MM.1S (cell line): ENCODE data around the gene STRC.
"Not testable (repeated sequence)": the region's sequence is repeated elsewhere in the genome, so short reads cannot be mapped to it uniquely, and the experiment has no call there.

Experiments
- DNase-seq: peaks from one replicate; pipeline ENCODE4 v3.0.0-alpha.2; 2015
- H2AFZ ChIP-seq: fragments of 300-600 bp; sonication (generic); 2 replicates; pipeline ENCODE4 v1.6.0; 2016; ENCODE audit warnings: antibody characterized with exemption, low read length
- H3F3A ChIP-seq: fragments of 300-600 bp; sonication (generic); 2 replicates; pipeline ENCODE4 v1.6.1; 2016; ENCODE audit warnings: mild to moderate bottlenecking, antibody characterized with exemption, low read length, moderate library complexity, mixed read lengths; ENCODE audit not compliant: insufficient read depth
- H3K27ac ChIP-seq: fragments of 300-600 bp; sonication (generic); 2 replicates; pipeline ENCODE4 v1.5.1; 2016; ENCODE audit warnings: mild to moderate bottlenecking, low read length
- H3K27me3 ChIP-seq: fragments of 300-600 bp; sonication (generic); replicated peaks from 2 replicates; pipeline ENCODE4 v1.6.0; 2016; ENCODE audit warnings: low read length; ENCODE audit not compliant: insufficient read depth
- H3K36me3 ChIP-seq: fragments of 300-600 bp; sonication (generic); replicated peaks from 2 replicates; pipeline ENCODE4 v1.6.1; 2016; ENCODE audit warnings: mild to moderate bottlenecking, low read length, mixed read lengths; ENCODE audit not compliant: insufficient read depth
- H3K4me1 ChIP-seq: fragments of 300-600 bp; sonication (generic); 2 replicates; pipeline ENCODE4 v1.6.1; 2016; ENCODE audit warnings: low read length, mixed read lengths
- H3K4me2 ChIP-seq: fragments of 300-600 bp; sonication (generic); 2 replicates; pipeline ENCODE4 v1.6.0; 2016; ENCODE audit warnings: low read depth, low read length
- H3K4me3 ChIP-seq: fragments of 300-600 bp; sonication (generic); 2 replicates; pipeline ENCODE4 v1.5.1; 2016; ENCODE audit warnings: low read length, mixed read lengths
- H3K79me2 ChIP-seq: fragments of 300-600 bp; sonication (generic); 2 replicates; pipeline ENCODE4 v1.6.1; 2016; ENCODE audit warnings: mixed run types, low read length, mixed read lengths
- H3K9ac ChIP-seq: fragments of 300-600 bp; sonication (generic); 2 replicates; pipeline ENCODE4 v1.6.1; 2016; ENCODE audit warnings: low read length, mixed read lengths
- H3K9me2 ChIP-seq: fragments of 300-600 bp; sonication (generic); replicated peaks from 2 replicates; pipeline ENCODE4 v1.6.1; 2016; ENCODE audit warnings: mild to moderate bottlenecking, low read length, mixed read lengths; ENCODE audit not compliant: insufficient read depth
- H3K9me3 ChIP-seq: fragments of 300-600 bp; sonication (generic); replicated peaks from 2 replicates; pipeline ENCODE4 v1.6.1; 2016; ENCODE audit warnings: mild to moderate bottlenecking, low read length, mixed read lengths; ENCODE audit not compliant: insufficient read depth
- H4K20me1 ChIP-seq: fragments of 300-600 bp; sonication (generic); 2 replicates; pipeline ENCODE4 v1.6.1; 2016; ENCODE audit warnings: mild to moderate bottlenecking, low read length, moderate library complexity, mixed read lengths; ENCODE audit not compliant: insufficient read depth

The STRC gene

GRCh38 chr15:43618700-43619099 lies at the start of gene STRC:
TSS of gene STRC (minus strand) at chr15:43618800. CDS start at chr15:43618722, 78 bp downstream.
- not testable (repeated sequence) for H3K9me3 ChIP-seq, H3K4me1 ChIP-seq, H3K79me2 ChIP-seq, H3F3A ChIP-seq, H3K4me2 ChIP-seq, H3K9me2 ChIP-seq, DNase-seq, H3K9ac ChIP-seq, H3K27me3 ChIP-seq, H3K4me3 ChIP-seq, H2AFZ ChIP-seq, H3K36me3 ChIP-seq, H4K20me1 ChIP-seq, H3K27ac ChIP-seq

- not testable (repeated sequence) for H3K27me3 ChIP-seq, H3K27ac ChIP-seq, DNase-seq, H3K4me2 ChIP-seq, H3K4me1 ChIP-seq, H3F3A ChIP-seq, H3K9me3 ChIP-seq, H3K4me3 ChIP-seq, H4K20me1 ChIP-seq, H2AFZ ChIP-seq, H3K36me3 ChIP-seq, H3K9me2 ChIP-seq, H3K79me2 ChIP-seq, H3K9ac ChIP-seq
Measured at GRCh38 chr15:43666177-43666576, 47.6 kb upstream of the STRC start.

GRCh38 chr15:43663333-43663732 lies 44.7 kb upstream of the STRC start:
- H3K27ac ChIP-seq, H3K9me3 ChIP-seq, H3K4me3 ChIP-seq, H2AFZ ChIP-seq, H3K9me2 ChIP-seq, DNase-seq, H4K20me1 ChIP-seq, H3K27me3 ChIP-seq, H3F3A ChIP-seq, H3K4me1 ChIP-seq, H3K4me2 ChIP-seq, H3K9ac ChIP-seq, H3K36me3 ChIP-seq, H3K79me2 ChIP-seq: not testable (repeated sequence)

GRCh38 chr15:43662293-43662692 lies 43.7 kb upstream of the STRC start:
- H3K4me3 ChIP-seq, H3K9ac ChIP-seq, H3K9me3 ChIP-seq, H4K20me1 ChIP-seq, H3K27me3 ChIP-seq, H3K9me2 ChIP-seq, H3F3A ChIP-seq, H3K36me3 ChIP-seq, H3K27ac ChIP-seq, H3K4me1 ChIP-seq, H3K79me2 ChIP-seq, H2AFZ ChIP-seq, H3K4me2 ChIP-seq, DNase-seq: not testable (repeated sequence)

GRCh38 chr15:43659727-43660126 lies 41.1 kb upstream of the STRC start:
- not testable (repeated sequence) for H3F3A ChIP-seq, H3K9me2 ChIP-seq, DNase-seq, H3K36me3 ChIP-seq, H4K20me1 ChIP-seq, H3K79me2 ChIP-seq, H3K9me3 ChIP-seq, H2AFZ ChIP-seq, H3K4me1 ChIP-seq, H3K9ac ChIP-seq, H3K27me3 ChIP-seq, H3K4me3 ChIP-seq, H3K4me2 ChIP-seq, H3K27ac ChIP-seq

- H3F3A ChIP-seq, H3K4me1 ChIP-seq, H3K9me2 ChIP-seq, H3K9me3 ChIP-seq, H2AFZ ChIP-seq, H4K20me1 ChIP-seq, H3K79me2 ChIP-seq, H3K4me2 ChIP-seq, H3K9ac ChIP-seq, H3K27ac ChIP-seq, H3K27me3 ChIP-seq, DNase-seq, H3K36me3 ChIP-seq, H3K4me3 ChIP-seq: not testable (repeated sequence)
Measured at GRCh38 chr15:43649430-43649926, 30.9 kb upstream of the STRC start.
